Endometrial microvascular endothelial cells (primary cell): ENCODE measurements around the gene BRCC3. TPM values are rescaled to one million over a fixed set of nuclear protein-coding genes. Genes with fewer than 3 reads are reported as not detected.
"Not testable (repeated sequence)": the region's sequence is repeated elsewhere in the genome, so short reads cannot be mapped to it uniquely, and the experiment has no call there.

ENCODE experiments used
- in situ Hi-C: cut with HindIII; loops from 2 replicates; pipeline ENCODE4 v1.10.0; 2017; ENCODE audit warnings: low sequenced_read_pairs, low pct_unique_long_range_greater_than_20kb; ENCODE audit errors: inconsistent ontology term
- total RNA-seq: library from RNA; depleted of rRNA; stranded (reverse); fragments of >200 nt; gene quantifications from one replicate; pipeline ENCODE4 v1.2.3, GENCODE V29; 2015; ENCODE audit errors: inconsistent ontology term

BRCC3 gene
- total RNA-seq, 1 donor from 2014 or later = 11.1 TPM

- in situ Hi-C loops = no loop called here
Measured at GRCh38 chrX:155127465-155127864, 56.2 kb downstream of the BRCC3 start.

- in situ Hi-C loops = no loop called here
Measured at GRCh38 chrX:155127940-155128339, 56.6 kb downstream of the BRCC3 start.

DNA sequence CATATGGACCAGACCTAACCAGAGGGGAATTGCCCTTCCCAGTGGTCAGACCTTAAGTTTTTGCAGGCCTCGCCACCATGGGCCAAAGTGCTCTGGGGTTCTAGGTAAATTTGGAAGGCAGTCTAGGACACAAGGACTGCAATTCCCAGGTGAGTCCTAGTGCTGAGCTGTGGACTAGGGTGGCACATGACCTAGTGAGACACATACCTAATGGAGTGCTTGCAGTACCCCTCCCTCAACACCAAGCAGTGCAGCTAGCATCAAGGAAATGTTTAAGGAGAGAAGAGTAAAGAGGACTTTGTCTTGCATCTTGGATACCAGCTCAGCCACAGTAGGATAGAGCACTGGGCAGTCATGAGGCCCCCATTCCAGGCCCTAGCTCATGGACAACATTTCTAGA is 60.8 kb downstream of the BRCC3 start:
- in situ Hi-C loops = no loop called here

- in situ Hi-C loops = no loop called here
Measured at GRCh38 chrX:155134255-155134654, 62.9 kb downstream of the BRCC3 start.

DNA sequence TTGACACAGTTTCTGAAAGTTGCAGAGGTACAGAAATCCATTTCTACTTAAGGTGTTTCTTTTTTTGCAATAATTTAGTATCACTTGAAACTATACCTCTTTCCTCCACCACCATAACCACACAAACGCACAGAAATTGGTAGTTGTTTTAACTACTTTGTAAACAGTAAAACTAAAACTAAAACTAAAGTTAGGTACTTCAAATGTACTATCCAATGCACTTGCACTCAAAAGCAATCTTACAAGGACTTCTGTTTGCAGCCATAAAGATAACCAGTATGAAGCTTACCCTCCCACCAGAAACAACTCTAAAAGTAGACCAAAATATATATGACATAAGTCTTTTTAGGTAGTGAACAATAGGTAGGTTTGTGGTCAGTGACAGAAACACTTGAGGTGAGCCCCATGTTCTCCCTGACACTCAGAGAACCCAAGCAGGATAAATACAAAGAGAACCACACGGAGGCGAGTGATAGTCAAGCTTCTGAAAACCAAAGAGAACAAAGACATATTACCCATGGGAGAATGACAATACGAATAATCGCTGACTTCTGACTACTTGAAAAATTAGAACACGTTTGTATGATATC is 72.7 kb downstream of the BRCC3 start:
- in situ Hi-C loops = no loop called here

DNA sequence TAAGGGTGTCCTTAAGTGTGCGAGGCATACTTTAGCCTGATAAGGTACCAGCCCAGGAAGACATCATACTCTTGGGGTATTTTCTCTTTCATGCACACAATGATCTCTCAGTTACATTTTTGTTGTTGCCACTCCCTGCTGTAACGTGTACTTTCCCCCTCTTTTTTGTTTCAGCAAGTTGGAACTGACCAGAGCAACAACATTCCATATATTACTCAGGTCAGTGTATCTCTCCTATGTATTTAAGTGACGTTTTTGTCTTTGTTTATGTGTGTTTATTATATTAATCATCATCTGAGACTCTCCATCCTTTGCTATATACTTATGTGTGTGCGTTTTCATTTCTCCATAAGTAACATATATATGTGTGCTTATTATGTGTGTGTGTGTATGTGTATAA is 73.6 kb downstream of the BRCC3 start:
- in situ Hi-C loops = no loop called here

GRCh38 chrX:155147612-155148011 is 76.3 kb downstream of the BRCC3 start:
- in situ Hi-C loops = not testable (repeated sequence)

DNA sequence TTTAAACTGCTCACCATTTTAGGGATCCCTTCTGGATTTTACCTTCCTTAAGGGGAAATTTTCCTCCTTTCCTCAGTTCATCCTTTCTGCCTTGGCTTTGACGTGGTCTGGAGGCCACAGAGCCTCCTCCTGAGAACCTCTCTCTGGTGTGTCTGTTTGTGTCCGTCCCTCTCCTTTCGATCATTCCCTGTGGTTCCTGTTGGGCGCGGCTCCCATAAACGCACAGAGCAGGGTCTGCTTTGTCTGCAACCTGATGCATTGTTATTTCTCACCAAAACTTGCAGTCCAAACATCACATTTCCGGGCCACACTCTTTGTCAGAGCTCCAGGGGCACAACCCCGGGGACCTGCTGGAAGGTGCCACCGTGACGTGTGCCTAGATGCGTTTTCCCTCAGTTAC is 76.9 kb downstream of the BRCC3 start:
- in situ Hi-C loops = not testable (repeated sequence)

DNA sequence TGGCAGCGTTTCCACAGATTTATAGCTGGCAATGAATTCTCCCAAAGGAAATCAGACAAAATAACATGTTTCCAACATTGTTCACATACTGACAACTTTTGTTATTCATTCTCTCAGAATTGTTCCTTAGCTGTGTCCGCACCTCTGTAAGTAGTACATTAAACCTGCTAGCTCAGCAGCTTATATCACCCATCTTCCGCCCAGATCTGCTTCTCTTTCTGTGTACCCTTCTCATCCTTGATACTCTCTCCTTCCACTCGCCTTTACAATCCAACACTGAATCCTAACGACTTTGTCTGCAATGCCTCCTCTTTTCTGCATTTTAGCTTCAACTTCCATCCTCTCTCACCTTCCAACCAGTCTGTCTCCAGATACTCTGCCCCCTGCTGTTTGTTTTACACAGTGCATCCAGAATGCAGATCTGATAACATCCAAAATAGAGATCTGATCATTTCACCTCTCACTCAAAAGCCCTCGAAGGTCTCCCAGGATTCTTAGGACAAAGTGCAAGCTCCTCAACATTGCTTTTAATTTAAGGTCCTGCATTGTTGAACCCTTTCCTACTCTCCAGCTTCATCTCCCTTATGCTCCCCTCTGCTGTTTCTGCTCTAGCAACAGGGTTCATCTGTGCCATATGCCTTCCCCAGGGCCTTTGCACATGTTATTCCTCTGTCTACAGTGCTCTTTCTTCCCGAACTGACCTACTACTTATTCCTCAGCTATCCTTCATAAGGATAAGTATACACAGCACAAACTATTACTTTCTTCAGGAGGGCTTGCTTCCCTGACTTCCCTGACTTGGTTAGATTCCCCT is 77.6 kb downstream of the BRCC3 start:
- in situ Hi-C loops = no loop called here

DNA sequence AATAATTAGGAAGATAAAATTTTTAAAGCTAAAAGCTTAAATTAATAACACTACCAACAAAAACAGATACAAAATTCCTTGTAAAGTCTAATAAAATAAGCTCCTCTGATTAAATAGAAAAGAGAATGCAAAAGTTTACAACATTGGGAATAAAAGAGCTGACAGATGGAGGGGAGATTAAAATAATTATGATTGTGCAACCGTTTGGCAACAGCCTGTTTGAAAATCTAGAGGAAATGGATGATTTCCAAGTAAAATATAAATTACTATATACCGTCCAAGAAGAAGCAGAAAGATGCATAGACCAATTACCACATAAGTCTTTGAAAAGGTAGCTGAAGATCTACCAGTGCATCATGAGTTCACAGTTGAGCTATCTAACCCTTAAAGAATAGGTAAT is 98.6 kb downstream of the BRCC3 start:
- in situ Hi-C loops = no loop called here

Other genes with a start within 250 kb of the BRCC3 start
- gene SMIM9, start 236.8 kb upstream of the BRCC3 start, total RNA-seq = not detected
- 8.4 TPM for gene F8A1, start 185.2 kb upstream of the BRCC3 start, total RNA-seq
- gene F8, start 48.8 kb upstream of the BRCC3 start, total RNA-seq = 0.28 TPM
- 41.6 TPM for gene FUNDC2, start 44.7 kb upstream of the BRCC3 start, total RNA-seq
- gene CMC4, start 372 bp upstream of the BRCC3 start, total RNA-seq = 8.3 TPM
- gene MTCP1, start 372 bp upstream of the BRCC3 start, total RNA-seq = 4.4 TPM
- 70.3 TPM for gene VBP1, start 145.0 kb downstream of the BRCC3 start, total RNA-seq
- not detected for gene RAB39B, start 193.0 kb downstream of the BRCC3 start, total RNA-seq